Upper lobe of left lung (tissue), 4 donors: ENCODE data around the gene CD302.

Experiments used
- CTCF ChIP-seq, 6 experiments: fragments of 450-650 bp in 4 of 6; fragments of 200-600 bp in 2 of 6; sonication (generic) in 2 of 6; IDR thresholded peaks; one replicate each; pipeline ENCODE4 v1.5.1; 2016 to 2019; ENCODE audit warnings: antibody characterized with exemption in 6 of 6
- EP300 ChIP-seq, 4 donors: sonication (generic); formaldehyde crosslinking; IDR thresholded peaks; one replicate each; pipeline ENCODE4 v1.5.1; 2017; ENCODE audit warnings: antibody characterized with exemption in 4 of 4, control low read depth in 2 of 4
- POLR2A ChIP-seq, 4 donors: fragments of 450-650 bp; IDR thresholded peaks; one replicate each; pipeline ENCODE4 v1.5.1; 2016 to 2017; ENCODE audit warnings: antibody characterized with exemption in 4 of 4, mild to moderate bottlenecking in 2 of 4
- POLR2AphosphoS5 ChIP-seq, 2 donors: sonication (generic); formaldehyde crosslinking; IDR thresholded peaks; one replicate each; pipeline ENCODE4 v1.5.1; 2017; ENCODE audit warnings: antibody characterized with exemption in 2 of 2

DNA sequence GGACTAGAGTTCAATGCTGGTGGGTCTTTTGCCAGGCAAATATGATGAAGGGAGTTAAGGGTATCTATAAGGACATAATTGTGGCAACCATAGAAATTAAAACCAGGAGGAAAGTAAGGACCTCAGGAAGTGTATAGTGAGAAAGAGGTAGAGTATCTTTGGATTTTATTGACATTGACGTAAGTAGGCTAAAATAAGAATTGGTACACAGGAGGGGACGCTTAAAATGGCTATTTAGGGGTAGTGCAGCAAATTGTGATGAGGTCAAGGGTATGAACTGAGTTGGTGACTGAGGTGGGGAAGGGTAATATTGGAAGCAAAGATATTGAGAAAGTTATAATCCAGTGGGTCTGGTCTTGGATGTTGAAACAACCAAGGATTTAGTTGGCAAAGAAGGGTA lies 43.0 kb downstream of the CD302 start:
- TF ChIP-seq CTCF (IDR thresholded peaks at IDR 0.05) (no peak), POLR2AphosphoS5 (IDR thresholded peaks at IDR 0.05) (no peak), POLR2A (IDR thresholded peaks at IDR 0.05) (no peak), EP300 (IDR thresholded peaks at IDR 0.05) (no peak)
